Measurements from ENCODE around the gene METTL9. TPM values are rescaled to one million over a fixed set of nuclear protein-coding genes. Genes with fewer than 3 reads are reported as not detected.
"Not testable (repeated sequence)": the region's sequence is repeated elsewhere in the genome, so short reads cannot be mapped to it uniquely, and the experiment has no call there.

The METTL9 gene
- total RNA-seq, 1 donor, result 170 TPM

- Histone ChIP-seq H3K4me2 (ENCODE audit: insufficient read depth, low read length) (peak overlapping the region; percentile 76), H3K4me1 (ENCODE audit: insufficient read depth, low read length) (peaks cover 39% of the 10 kb centered on the region), H3K79me2 (ENCODE audit: insufficient read depth, low read length) (peaks cover 45% of the 10 kb centered on the region), H2AFZ (ENCODE audit: low read length) (no peak overlapping the region), H3K36me3 (ENCODE audit: insufficient read depth, low read length) (peaks cover 9% of the 10 kb centered on the region), H3K27ac (ENCODE audit: low read depth, low read length) (peak overlapping the region; percentile 92), H3K27me3 (ENCODE audit: insufficient read depth, low read length) (no peaks in the 10 kb centered on the region), H4K20me1 (ENCODE audit: insufficient read depth, low read length) (no peaks in the 10 kb centered on the region), H3K4me3 (ENCODE audit: insufficient read depth, low read length) (peak overlapping the region; percentile 33), H3K9me3 (ENCODE audit: low read depth, low read length) (no peaks in the 10 kb centered on the region)
- peak; percentile 83 for DNase-seq (ENCODE audit: insufficient read length, low spot score, missing footprints)
- no peak for TF ChIP-seq CTCF (IDR thresholded peaks at IDR 0.05; ENCODE audit: extremely low read depth, low read depth, low read length)
These were observed 27.4 kb downstream of the METTL9 start for GRCh38 chr16:21626659-21627277.

- peak; percentile 88 for DNase-seq (ENCODE audit: insufficient read length, low spot score, missing footprints)
- no peaks in the 10 kb centered on the region for H3K9me3 ChIP-seq (ENCODE audit: low read depth, low read length)
- H3K27me3 ChIP-seq (ENCODE audit: insufficient read depth, low read length), result no peaks in the 10 kb centered on the region
- no peaks in the 10 kb centered on the region for H4K20me1 ChIP-seq (ENCODE audit: insufficient read depth, low read length)
- H3K4me2 ChIP-seq (ENCODE audit: insufficient read depth, low read length), result peak overlapping the region; percentile 61
- H3K4me1 ChIP-seq (ENCODE audit: insufficient read depth, low read length), result peaks cover 39% of the 10 kb centered on the region
- peak overlapping the region; percentile 29 for H3K4me3 ChIP-seq (ENCODE audit: insufficient read depth, low read length)
- peaks cover 35% of the 10 kb centered on the region for H3K79me2 ChIP-seq (ENCODE audit: insufficient read depth, low read length)
- peaks cover 9% of the 10 kb centered on the region for H3K36me3 ChIP-seq (ENCODE audit: insufficient read depth, low read length)
- no peak for TF ChIP-seq CTCF (IDR thresholded peaks at IDR 0.05; ENCODE audit: extremely low read depth, low read depth, low read length)
- peak overlapping the region; percentile 92 for H3K27ac ChIP-seq (ENCODE audit: low read depth, low read length)
- H2AFZ ChIP-seq (ENCODE audit: low read length), result no peak overlapping the region
These were observed 28.8 kb downstream of the METTL9 start for GRCh38 chr16:21628121-21628726.

GRCh38 chr16:21628772-21629171, 29.4 kb downstream of the METTL9 start:
- Histone ChIP-seq H3K27ac (ENCODE audit: low read depth, low read length) (peak overlapping the region; percentile 92), H3K4me2 (ENCODE audit: insufficient read depth, low read length) (peak overlapping the region; percentile 61), H2AFZ (ENCODE audit: low read length) (no peak overlapping the region), H3K9me3 (ENCODE audit: low read depth, low read length) (no peaks in the 10 kb centered on the region), H3K27me3 (ENCODE audit: insufficient read depth, low read length) (no peaks in the 10 kb centered on the region), H4K20me1 (ENCODE audit: insufficient read depth, low read length) (no peaks in the 10 kb centered on the region), H3K4me1 (ENCODE audit: insufficient read depth, low read length) (peaks cover 39% of the 10 kb centered on the region), H3K4me3 (ENCODE audit: insufficient read depth, low read length) (peak overlapping the region; percentile 8), H3K36me3 (ENCODE audit: insufficient read depth, low read length) (peaks cover 9% of the 10 kb centered on the region), H3K79me2 (ENCODE audit: insufficient read depth, low read length) (peaks cover 36% of the 10 kb centered on the region)
- no peak for TF ChIP-seq CTCF (IDR thresholded peaks at IDR 0.05; ENCODE audit: extremely low read depth, low read depth, low read length)
- no peak for DNase-seq (ENCODE audit: insufficient read length, low spot score, missing footprints)

DNA sequence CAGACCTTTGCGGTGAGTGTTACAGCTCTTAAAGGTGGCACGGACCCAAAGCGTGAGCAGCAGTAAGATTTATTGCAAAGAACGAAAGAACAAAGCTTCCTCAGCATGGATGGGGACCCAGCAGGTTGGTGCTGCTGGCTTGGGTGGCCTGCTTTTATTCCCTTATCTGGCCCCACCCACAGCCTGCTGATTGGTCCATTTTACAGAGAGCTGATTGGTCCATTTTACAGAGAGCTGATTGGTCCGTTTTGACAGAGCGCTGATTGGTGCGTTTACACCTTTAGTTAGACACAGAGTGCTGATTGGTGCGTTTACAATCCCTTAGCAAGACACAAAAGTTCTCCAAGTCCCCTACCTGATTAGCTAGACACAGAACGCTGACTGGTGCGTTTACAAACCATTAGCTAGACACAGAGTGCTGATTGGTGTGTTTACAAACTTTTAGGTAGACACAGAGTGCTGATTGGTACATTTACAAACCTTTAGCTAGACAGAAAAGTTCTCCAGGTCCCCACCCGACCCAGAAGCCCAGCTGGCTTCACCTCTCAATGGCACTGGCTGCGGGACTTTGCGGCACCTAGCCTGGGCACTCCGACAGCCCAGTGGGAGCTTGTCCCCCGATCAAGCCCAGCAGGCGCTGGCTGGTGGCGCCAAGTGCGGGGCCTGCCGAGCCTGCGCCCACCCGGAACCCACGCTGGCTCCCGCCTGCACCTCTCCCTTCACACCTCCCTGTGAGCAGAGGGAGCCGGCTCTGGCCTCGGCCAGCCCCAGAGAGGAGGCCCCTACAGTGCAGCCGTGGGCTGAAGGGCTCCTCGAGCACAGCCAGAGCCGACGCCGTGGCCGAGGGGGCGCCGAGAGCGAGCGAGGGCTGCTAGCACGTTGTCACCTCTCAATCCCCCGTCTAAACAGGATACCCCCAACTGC, 30.5 kb downstream of the METTL9 start:
- peak overlapping the region; percentile 92 for H3K27ac ChIP-seq (ENCODE audit: low read depth, low read length)
- not testable (repeated sequence) for H3K9me3 ChIP-seq (ENCODE audit: low read depth, low read length); H3K27me3 ChIP-seq (ENCODE audit: insufficient read depth, low read length); H4K20me1 ChIP-seq (ENCODE audit: insufficient read depth, low read length); H3K4me2 ChIP-seq (ENCODE audit: insufficient read depth, low read length); DNase-seq (ENCODE audit: insufficient read length, low spot score, missing footprints); H2AFZ ChIP-seq (ENCODE audit: low read length); H3K4me3 ChIP-seq (ENCODE audit: insufficient read depth, low read length)
- H3K4me1 ChIP-seq (ENCODE audit: insufficient read depth, low read length), result peaks cover 39% of the 10 kb centered on the region
- H3K79me2 ChIP-seq (ENCODE audit: insufficient read depth, low read length), result peaks cover 34% of the 10 kb centered on the region
- peaks cover 13% of the 10 kb centered on the region for H3K36me3 ChIP-seq (ENCODE audit: insufficient read depth, low read length)

GRCh38 chr16:21630866-21631265, 31.5 kb downstream of the METTL9 start:
- DNase-seq (ENCODE audit: insufficient read length, low spot score, missing footprints); H2AFZ ChIP-seq (ENCODE audit: low read length); H3K27ac ChIP-seq (ENCODE audit: low read depth, low read length); H3K4me2 ChIP-seq (ENCODE audit: insufficient read depth, low read length); H3K27me3 ChIP-seq (ENCODE audit: insufficient read depth, low read length); H4K20me1 ChIP-seq (ENCODE audit: insufficient read depth, low read length); H3K4me3 ChIP-seq (ENCODE audit: insufficient read depth, low read length); H3K9me3 ChIP-seq (ENCODE audit: low read depth, low read length): not testable (repeated sequence)
- H3K79me2 ChIP-seq (ENCODE audit: insufficient read depth, low read length), result peaks cover 28% of the 10 kb centered on the region
- H3K4me1 ChIP-seq (ENCODE audit: insufficient read depth, low read length), result peaks cover 37% of the 10 kb centered on the region
- H3K36me3 ChIP-seq (ENCODE audit: insufficient read depth, low read length), result peaks cover 13% of the 10 kb centered on the region

DNA sequence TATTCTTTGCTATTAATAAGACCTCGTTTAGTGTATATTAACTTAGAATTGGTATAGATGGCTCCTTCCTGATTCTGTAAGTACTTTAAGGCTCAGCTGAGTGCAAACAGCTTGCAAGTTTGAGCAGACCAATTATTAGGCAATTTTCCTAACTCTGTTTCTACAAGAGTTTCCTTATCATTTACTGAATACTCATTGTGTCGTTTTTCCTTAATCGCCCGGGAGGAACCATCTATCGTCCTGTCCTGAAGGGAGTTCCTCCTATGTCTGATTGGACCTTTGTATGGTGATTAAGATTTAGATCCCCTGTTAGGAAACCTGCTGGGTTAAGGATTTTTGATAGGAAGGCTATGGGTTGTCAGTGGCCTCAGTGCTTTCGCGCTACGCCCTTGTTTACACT, 32.0 kb downstream of the METTL9 start:
- not testable (repeated sequence) for H3K4me2 ChIP-seq (ENCODE audit: insufficient read depth, low read length); DNase-seq (ENCODE audit: insufficient read length, low spot score, missing footprints); H2AFZ ChIP-seq (ENCODE audit: low read length); H3K27ac ChIP-seq (ENCODE audit: low read depth, low read length); H3K9me3 ChIP-seq (ENCODE audit: low read depth, low read length); H3K27me3 ChIP-seq (ENCODE audit: insufficient read depth, low read length); H4K20me1 ChIP-seq (ENCODE audit: insufficient read depth, low read length); H3K4me3 ChIP-seq (ENCODE audit: insufficient read depth, low read length)
- H3K4me1 ChIP-seq (ENCODE audit: insufficient read depth, low read length), result peaks cover 32% of the 10 kb centered on the region
- H3K36me3 ChIP-seq (ENCODE audit: insufficient read depth, low read length), result peaks cover 13% of the 10 kb centered on the region
- peaks cover 30% of the 10 kb centered on the region for H3K79me2 ChIP-seq (ENCODE audit: insufficient read depth, low read length)
